ENCODE measurements around the gene SAMD3.

- TF ChIP-seq GATA2 (IDR thresholded peaks at IDR 0.05; ENCODE audit: low read depth, low read length) = no peak
- no peak for TF ChIP-seq GATA3 (IDR thresholded peaks at IDR 0.05; ENCODE audit: low read depth, low read length)
Observed at GRCh38 chr6:130262008-130262407, 39.3 kb upstream of the SAMD3 start.
